ENCODE measurements around the gene ZDHHC8. TPM values are rescaled to one million over a fixed set of nuclear protein-coding genes. Genes with fewer than 3 reads are reported as not detected.
A peak's percentile ranks its signal among the peaks of the same experiment; 100 is the strongest.

Gene ZDHHC8
- total and polyA plus RNA-seq, 2 experiments from 2014 or later: 13.0 to 18.7 TPM

GRCh38 chr22:20115691-20116375 is 15.8 kb upstream of the ZDHHC8 start, which contains the start of gene RANBP1:
TSS of gene RANBP1 (plus strand) at chr22:20116104. CDS start at chr22:20116185, 81 bp downstream.
- in situ Hi-C loops (cut with MboI): no loop called here
- H3K9me3 ChIP-seq (ENCODE audit: low read depth): no peaks in the 10 kb centered on the region
- peaks cover 23% of the 10 kb centered on the region for H3F3A ChIP-seq (ENCODE audit: insufficient read depth)
- H4K20me1 ChIP-seq (ENCODE audit: insufficient read depth): no peaks in the 10 kb centered on the region
- H3K4me2 ChIP-seq (ENCODE audit: unreplicated experiment): peak within 1 kb of the TSS; percentile 76
- H3K9me2 ChIP-seq (ENCODE audit: insufficient read depth): no peaks in the 10 kb centered on the region
- H3K4me3 ChIP-seq: peak within 1 kb of the TSS; percentile 88
- no peaks in the 10 kb centered on the region for H3K27me3 ChIP-seq (replicated peaks; ENCODE audit: insufficient read depth)
- WGBS, 2 experiments (ENCODE audit: low coverage in 1 of 2, low lambda C conversion rate in 2 of 2, missing lambda C conversion rate in 2 of 2): 82 to 83% methylated on average over 29 to 30 of the region's 30 CpGs
- peak within 1 kb of the TSS; percentile 95 for H3K9ac ChIP-seq
- no peak for DNase-seq
- peak within 1 kb of the TSS; percentile 66 for H3K27ac ChIP-seq
- peaks cover 71% of the 10 kb centered on the region for H3K79me2 ChIP-seq (ENCODE audit: insufficient read depth)
- H2AFZ ChIP-seq: peak within 1 kb of the TSS; percentile 70
- TF ChIP-seq EZH2 (IDR thresholded peaks at IDR 0.05; ENCODE audit: insufficient read depth, poor library complexity, severe bottlenecking) (no peak), EZH2phosphoT487 (IDR thresholded peaks at IDR 0.05; ENCODE audit: insufficient read depth, low read depth) (no peak)
- peaks cover 13% of the 10 kb centered on the region for H3K4me1 ChIP-seq (ENCODE audit: insufficient read depth)
- H3K36me3 ChIP-seq (ENCODE audit: low read depth): peaks cover 10% of the 10 kb centered on the region; the same call in 1 of the 2 replicates

GRCh38 chr22:20116376-20116950 is 15.1 kb upstream of the ZDHHC8 start:
- Histone ChIP-seq H3K4me2 (ENCODE audit: unreplicated experiment) (peak overlapping the region; percentile 76), H3F3A (ENCODE audit: insufficient read depth) (peaks cover 17% of the 10 kb centered on the region), H3K36me3 (ENCODE audit: low read depth) (peaks cover 8% of the 10 kb centered on the region; the same call in 1 of the 2 replicates), H3K9ac (peak overlapping the region; percentile 95), H4K20me1 (ENCODE audit: insufficient read depth) (no peaks in the 10 kb centered on the region), H3K27ac (peak overlapping the region; percentile 66), H3K4me1 (ENCODE audit: insufficient read depth) (peaks cover 13% of the 10 kb centered on the region), H3K27me3 (replicated peaks; ENCODE audit: insufficient read depth) (no peaks in the 10 kb centered on the region), H3K9me2 (ENCODE audit: insufficient read depth) (no peaks in the 10 kb centered on the region), H3K4me3 (peak overlapping the region; percentile 88), H2AFZ (peak overlapping the region; percentile 70), H3K9me3 (ENCODE audit: low read depth) (no peaks in the 10 kb centered on the region), H3K79me2 (ENCODE audit: insufficient read depth) (peaks cover 78% of the 10 kb centered on the region)
- TF ChIP-seq EZH2phosphoT487 (IDR thresholded peaks at IDR 0.05; ENCODE audit: insufficient read depth, low read depth) (no peak), EZH2 (IDR thresholded peaks at IDR 0.05; ENCODE audit: insufficient read depth, poor library complexity, severe bottlenecking) (no peak)
- WGBS, 2 experiments (ENCODE audit: low coverage in 1 of 2, low lambda C conversion rate in 2 of 2, missing lambda C conversion rate in 2 of 2): 12 to 13% methylated on average over 22 to 27 of the region's 27 CpGs
- DNase-seq: peak; percentile 20
- in situ Hi-C loops (cut with MboI): no loop called here

GRCh38 chr22:20116951-20117632 is 14.5 kb upstream of the ZDHHC8 start, which contains the start of gene TRMT2A:
TSS of gene TRMT2A (minus strand) at chr22:20117226. CDS start at chr22:20116906, 320 bp downstream.
- in situ Hi-C loops (cut with MboI): no loop called here
- H3K36me3 ChIP-seq (ENCODE audit: low read depth): peaks cover 8% of the 10 kb centered on the region; the same call in 1 of the 2 replicates
- TF ChIP-seq EZH2phosphoT487 (IDR thresholded peaks at IDR 0.05; ENCODE audit: insufficient read depth, low read depth): no peak
- TF ChIP-seq EZH2 (IDR thresholded peaks at IDR 0.05; ENCODE audit: insufficient read depth, poor library complexity, severe bottlenecking): no peak
- peak within 1 kb of the TSS; percentile 66 for H3K27ac ChIP-seq
- no peaks in the 10 kb centered on the region for H3K27me3 ChIP-seq (replicated peaks; ENCODE audit: insufficient read depth)
- no peaks in the 10 kb centered on the region for H3K9me3 ChIP-seq (ENCODE audit: low read depth)
- peaks cover 13% of the 10 kb centered on the region for H3K4me1 ChIP-seq (ENCODE audit: insufficient read depth)
- peaks cover 13% of the 10 kb centered on the region for H3F3A ChIP-seq (ENCODE audit: insufficient read depth)
- peak within 1 kb of the TSS; percentile 88 for H3K4me3 ChIP-seq
- H3K9ac ChIP-seq: peak within 1 kb of the TSS; percentile 95
- H2AFZ ChIP-seq: peak within 1 kb of the TSS; percentile 70
- H3K9me2 ChIP-seq (ENCODE audit: insufficient read depth): no peaks in the 10 kb centered on the region
- H4K20me1 ChIP-seq (ENCODE audit: insufficient read depth): no peaks in the 10 kb centered on the region
- peak; percentile 99 for DNase-seq
- WGBS, 2 experiments (ENCODE audit: low coverage in 1 of 2, low lambda C conversion rate in 2 of 2, missing lambda C conversion rate in 2 of 2): 1% methylated on average over 62 to 68 of the region's 88 CpGs
- peaks cover 84% of the 10 kb centered on the region for H3K79me2 ChIP-seq (ENCODE audit: insufficient read depth)
- H3K4me2 ChIP-seq (ENCODE audit: unreplicated experiment): peak within 1 kb of the TSS; percentile 94

GRCh38 chr22:20117633-20118299 is 13.8 kb upstream of the ZDHHC8 start:
- 0 to 1% methylated on average over 26 to 37 of the region's 66 CpGs for WGBS, 2 experiments (ENCODE audit: low coverage in 1 of 2, low lambda C conversion rate in 2 of 2, missing lambda C conversion rate in 2 of 2)
- peaks cover 91% of the 10 kb centered on the region for H3K79me2 ChIP-seq (ENCODE audit: insufficient read depth)
- in situ Hi-C loops (cut with MboI): no loop called here
- H3K27ac ChIP-seq: peak overlapping the region; percentile 64
- H3K4me2 ChIP-seq (ENCODE audit: unreplicated experiment): peak overlapping the region; percentile 94
- H4K20me1 ChIP-seq (ENCODE audit: insufficient read depth): no peaks in the 10 kb centered on the region
- H3K4me3 ChIP-seq: peak overlapping the region; percentile 88
- H2AFZ ChIP-seq: peak overlapping the region; percentile 61; the same call in 1 of the 2 replicates
- peaks cover 8% of the 10 kb centered on the region; the same call in 1 of the 2 replicates for H3K36me3 ChIP-seq (ENCODE audit: low read depth)
- H3K27me3 ChIP-seq (replicated peaks; ENCODE audit: insufficient read depth): no peaks in the 10 kb centered on the region
- H3K9ac ChIP-seq: peak overlapping the region; percentile 95
- peaks cover 13% of the 10 kb centered on the region for H3K4me1 ChIP-seq (ENCODE audit: insufficient read depth)
- H3K9me3 ChIP-seq (ENCODE audit: low read depth): no peaks in the 10 kb centered on the region
- H3F3A ChIP-seq (ENCODE audit: insufficient read depth): peaks cover 12% of the 10 kb centered on the region
- H3K9me2 ChIP-seq (ENCODE audit: insufficient read depth): no peaks in the 10 kb centered on the region
- peak; percentile 80 for DNase-seq
- TF ChIP-seq EZH2phosphoT487 (IDR thresholded peaks at IDR 0.05; ENCODE audit: insufficient read depth, low read depth) (no peak), EZH2 (IDR thresholded peaks at IDR 0.05; ENCODE audit: insufficient read depth, poor library complexity, severe bottlenecking) (no peak)
